ENCODE results near the gene KRI1.
"Not testable (repeated sequence)": the region's sequence is repeated elsewhere in the genome, so short reads cannot be mapped to it uniquely, and the experiment has no call there.

KRI1 gene

GRCh38 chr19:10548746-10549276 lies 17.0 kb downstream of the KRI1 start:
- DNase-seq, result no peak

- no peak for DNase-seq
Measured at GRCh38 chr19:10546817-10547216, 19.0 kb downstream of the KRI1 start.

GRCh38 chr19:10544753-10545251 lies 21.0 kb downstream of the KRI1 start:
- DNase-seq, result no peak

- no peak for DNase-seq
Measured at GRCh38 chr19:10544242-10544752, 21.5 kb downstream of the KRI1 start.

- DNase-seq, result peak; percentile 91
Measured at GRCh38 chr19:10543420-10544241, 22.2 kb downstream of the KRI1 start, which contains the start of gene ATG4D. TSS of gene ATG4D (plus strand) at chr19:10543904. CDS start at chr19:10544091, 187 bp downstream.

GRCh38 chr19:10543059-10543419 lies 22.8 kb downstream of the KRI1 start:
- peak; percentile 82 for DNase-seq

- DNase-seq, result not testable (repeated sequence)
Measured at GRCh38 chr19:10539016-10539415, 26.8 kb downstream of the KRI1 start.

GRCh38 chr19:10538204-10538983 lies 27.4 kb downstream of the KRI1 start:
- DNase-seq, result no peak

GRCh38 chr19:10537668-10538067 lies 28.1 kb downstream of the KRI1 start:
- no peak for DNase-seq

GRCh38 chr19:10535613-10536012 lies 30.2 kb downstream of the KRI1 start:
- DNase-seq, result no peak

- no peak for DNase-seq
Measured at GRCh38 chr19:10533646-10534386, 32.0 kb downstream of the KRI1 start.

- DNase-seq, result no peak
Measured at GRCh38 chr19:10532457-10532856, 33.4 kb downstream of the KRI1 start.

GRCh38 chr19:10526887-10527286 lies 38.9 kb downstream of the KRI1 start:
- DNase-seq, result not testable (repeated sequence)

- DNase-seq, result no peak
Measured at GRCh38 chr19:10525636-10526035, 40.2 kb downstream of the KRI1 start.

- no peak for DNase-seq
Measured at GRCh38 chr19:10523135-10523636, 42.6 kb downstream of the KRI1 start.

GRCh38 chr19:10521461-10522171 lies 44.2 kb downstream of the KRI1 start:
- DNase-seq, result no peak

GRCh38 chr19:10520652-10521318 lies 45.0 kb downstream of the KRI1 start:
- DNase-seq, result peak; percentile 21

- no peak for DNase-seq
Measured at GRCh38 chr19:10519421-10519820, 46.4 kb downstream of the KRI1 start.

GRCh38 chr19:10518444-10519361 lies 47.1 kb downstream of the KRI1 start:
- DNase-seq, result peak; percentile 94
